ENCODE measurements around the gene MYT1. TPM values are rescaled to one million over a fixed set of nuclear protein-coding genes. Genes with fewer than 3 reads are reported as not detected.

Gene MYT1
- total and polyA plus RNA-seq, 2 of the 13 experiments (the other 11 are each of a cell fraction or from before 2014, with no cell fraction given): 0.58 to 2.5 TPM

- TF ChIP-seq MXD1 (CRISPR knock-in tag; IDR thresholded peaks at IDR 0.05): no peak; the same call in 1 of the 2 replicates
- no peak for TF ChIP-seq ZNF17 (CRISPR knock-in tag; IDR thresholded peaks at IDR 0.05)
- no peak for TF ChIP-seq ZNF10 (CRISPR knock-in tag; IDR thresholded peaks at IDR 0.05; ENCODE audit: borderline replicate concordance, low read depth)
- peak; percentile 73 for TF ChIP-seq KAT8 (CRISPR knock-in tag; IDR thresholded peaks at IDR 0.05)
- TF ChIP-seq FOXK1 (CRISPR knock-in tag; IDR thresholded peaks at IDR 0.05; ENCODE audit: borderline replicate concordance, low read depth): peak; percentile 39; the same call in 1 of the 2 replicates
- no peak for TF ChIP-seq KAT7 (CRISPR knock-in tag; IDR thresholded peaks at IDR 0.05; ENCODE audit: borderline replicate concordance)
- TF ChIP-seq AHR (CRISPR knock-in tag; IDR thresholded peaks at IDR 0.05): no peak
- no peak for TF ChIP-seq E2F1 (CRISPR knock-in tag; IDR thresholded peaks at IDR 0.05)
- peak; percentile 88; the same call in 1 of the 2 replicates for TF ChIP-seq ZNF556 (CRISPR knock-in tag; IDR thresholded peaks at IDR 0.05; ENCODE audit: borderline replicate concordance)
- peak; percentile 88; the same call in 1 of the 2 replicates for TF ChIP-seq MEIS1 (CRISPR knock-in tag; IDR thresholded peaks at IDR 0.05; ENCODE audit: borderline replicate concordance)
- TF ChIP-seq ZSCAN12 (CRISPR knock-in tag; IDR thresholded peaks at IDR 0.05): 0 out of 2 replicates have a peak, but pooled peaks have one; percentile 74
- no peak for TF ChIP-seq BCLAF1 (IDR thresholded peaks at IDR 0.05)
- no peak for TF ChIP-seq ZNF800 (CRISPR knock-in tag; IDR thresholded peaks at IDR 0.05)
- TF ChIP-seq YY1 (IDR thresholded peaks at IDR 0.05; ENCODE audit: insufficient read depth, insufficient replicate concordance, low read depth, low read length): peak; percentile 52
- peak; percentile 69; the same call in 1 of the 2 replicates for TF ChIP-seq KDM2A (CRISPR knock-in tag; IDR thresholded peaks at IDR 0.05; ENCODE audit: borderline replicate concordance, low read depth)
- TF ChIP-seq ZNF260 (CRISPR knock-in tag; IDR thresholded peaks at IDR 0.05; ENCODE audit: borderline replicate concordance, low read depth): no peak
- no peak; the same call in 1 of the 2 replicates for TF ChIP-seq ZBTB20 (CRISPR knock-in tag; IDR thresholded peaks at IDR 0.05; ENCODE audit: borderline replicate concordance, low read depth)
- TF ChIP-seq ZMYM3 (CRISPR knock-in tag; IDR thresholded peaks at IDR 0.05): no peak; the same call in 1 of the 2 replicates
- TF ChIP-seq CSRNP1 (CRISPR knock-in tag; IDR thresholded peaks at IDR 0.05): no peak
- no peak for TF ChIP-seq MYPOP (CRISPR knock-in tag; IDR thresholded peaks at IDR 0.05)
These were observed 59.3 kb downstream of the MYT1 start (continued) for GRCh38 chr20:64223526-64224067.

Data from HepG2 (cell line).